Left ventricle myocardium inferior (tissue), 1 donor: Measurements from ENCODE around the gene EFHD2. TPM values are rescaled to one million over a fixed set of nuclear protein-coding genes. Genes with fewer than 3 reads are reported as not detected.

ENCODE experiments used
- DNase-seq: peaks from one replicate; pipeline ENCODE4 v3.0.0-alpha.2; 2020
- H3K27ac ChIP-seq: fragments of 200-600 bp; replicated peaks from 2 replicates; pipeline ENCODE4 v1.8.0; 2021
- H3K27me3 ChIP-seq: fragments of 200-600 bp; 2 replicates; pipeline ENCODE4 v1.8.0; 2021; ENCODE audit warnings: low read depth
- H3K36me3 ChIP-seq: fragments of 200-600 bp; 2 replicates; pipeline ENCODE4 v1.8.0; 2021
- H3K4me1 ChIP-seq: fragments of 200-600 bp; 2 replicates; pipeline ENCODE4 v1.8.0; 2021
- H3K4me3 ChIP-seq: fragments of 200-600 bp; 2 replicates; pipeline ENCODE4 v1.8.0; 2021; ENCODE audit warnings: mild to moderate bottlenecking, moderate library complexity
- H3K9me3 ChIP-seq: fragments of 200-600 bp; replicated peaks from 2 replicates; pipeline ENCODE4 v1.8.0; 2021
- CTCF ChIP-seq: fragments of 200-600 bp; IDR thresholded peaks from 2 replicates; pipeline ENCODE4 v1.8.0; 2021; ENCODE audit warnings: antibody characterized with exemption, mild to moderate bottlenecking, borderline replicate concordance
- intact Hi-C: fragments of 100-400 bp; cut with micrococcal nuclease; formaldehyde crosslinking; loops from one replicate; pipeline ENCODE4 v1.11.0; 2022
- total RNA-seq: library from RNA; stranded (reverse); fragmentation: NEBNext Ultra II Directional; extraction: Animal tissue kit (Norgen Biotek cat#: 25700); gene quantifications from one replicate; pipeline ENCODE4 v1.2.1, GENCODE V29; 2021
- donor health status: DM: no; HTN: yes; CAD: no; lungs with severe emphysema.

The EFHD2 gene
- total RNA-seq, 1 donor from 2014 or later, result 15.0 TPM

- intact Hi-C loops, result no loop called here
- peaks cover 4% of the 10 kb centered on the region for H3K9me3 ChIP-seq
- peaks cover under 1% of the 10 kb centered on the region for H3K27me3 ChIP-seq
- no peak overlapping the region for H3K27ac ChIP-seq
- no peaks in the 10 kb centered on the region for H3K36me3 ChIP-seq
- no peak for DNase-seq
- H3K4me3 ChIP-seq, result no peak overlapping the region
- TF ChIP-seq CTCF, result no peak
- no peaks in the 10 kb centered on the region for H3K4me1 ChIP-seq
These were observed 43.3 kb downstream of the EFHD2 start for GRCh38 chr1:15452866-15453571.

GRCh38 chr1:15453734-15454133 is 44.0 kb downstream of the EFHD2 start:
- intact Hi-C loops, result no loop called here
- no peak for TF ChIP-seq CTCF
- Histone ChIP-seq H3K27me3 (no peaks in the 10 kb centered on the region), H3K4me1 (no peaks in the 10 kb centered on the region), H3K27ac (no peak overlapping the region), H3K9me3 (peaks cover 4% of the 10 kb centered on the region), H3K4me3 (no peak overlapping the region), H3K36me3 (no peaks in the 10 kb centered on the region)
- DNase-seq, result no peak

GRCh38 chr1:15454256-15454655 is 44.6 kb downstream of the EFHD2 start:
- Histone ChIP-seq H3K36me3 (no peaks in the 10 kb centered on the region), H3K27ac (no peak overlapping the region), H3K4me3 (no peak overlapping the region), H3K4me1 (no peaks in the 10 kb centered on the region), H3K27me3 (no peaks in the 10 kb centered on the region), H3K9me3 (peaks cover 4% of the 10 kb centered on the region)
- intact Hi-C loops, result no loop called here
- DNase-seq, result no peak
- TF ChIP-seq CTCF, result no peak

- DNase-seq, result no peak
- no peak for TF ChIP-seq CTCF
- H3K36me3 ChIP-seq, result no peaks in the 10 kb centered on the region
- intact Hi-C loops, result no loop called here
- H3K4me1 ChIP-seq, result no peaks in the 10 kb centered on the region
- H3K27ac ChIP-seq, result no peak overlapping the region
- peaks cover 4% of the 10 kb centered on the region for H3K9me3 ChIP-seq
- H3K27me3 ChIP-seq, result no peaks in the 10 kb centered on the region
- H3K4me3 ChIP-seq, result no peak overlapping the region
These were observed 45.8 kb downstream of the EFHD2 start for GRCh38 chr1:15455522-15455921.

GRCh38 chr1:15456313-15456954 is 46.7 kb downstream of the EFHD2 start, which contains the start of gene CELA2A:
CELA2A (plus strand) TSS chr1:15456732; CDS start chr1:15456754, 22 bp downstream.
- Histone ChIP-seq H3K4me1 (no peaks in the 10 kb centered on the region), H3K27ac (no peak within 1 kb of the TSS), H3K9me3 (no peaks in the 10 kb centered on the region), H3K27me3 (no peaks in the 10 kb centered on the region), H3K36me3 (no peaks in the 10 kb centered on the region), H3K4me3 (no peak within 1 kb of the TSS)
- DNase-seq, result no peak
- no peak for TF ChIP-seq CTCF
- intact Hi-C loops, result no loop called here
